B cell (primary cell): Measurements from ENCODE around the gene KCNT1. TPM values are rescaled to one million over a fixed set of nuclear protein-coding genes. Genes with fewer than 3 reads are reported as not detected.

Source experiments
- ATAC-seq: fragments of 200-7000 bp; cut with Tn5 transposase; one replicate; pipeline ENCODE4 v1.10.0; 2021; ENCODE audit warnings: low read depth, mild to moderate bottlenecking, moderate number of reproducible peaks, moderate library complexity
- CTCF ChIA-PET: fragments of 350-600 bp; sonication (Branson Sonifier 250); formaldehyde crosslinking; loops from one replicate; lab custom pipeline; 2021; ENCODE audit warnings: antibody characterized with exemption, inconsistent platforms; lab: Charles Lee
- POLR2A ChIA-PET: fragments of 350-600 bp; sonication (Branson Sonifier 250); formaldehyde crosslinking; loops from one replicate; lab custom pipeline; 2021; ENCODE audit warnings: antibody characterized with exemption; lab: Charles Lee
- DNase-seq: peaks from one replicate; pipeline ENCODE4 v3.0.0; 2013
- H2AFZ ChIP-seq: 2 replicates; pipeline ENCODE4 v1.6.1; 2012; ENCODE audit warnings: mild to moderate bottlenecking, low read depth, low read length; ENCODE audit not compliant: insufficient read depth, poor library complexity, severe bottlenecking
- H3K27ac ChIP-seq, 2 donors: 1 replicate in 1 of 2; 2 replicates in 1 of 2; pipeline ENCODE4 v1.5.1; 2012 to 2013; ENCODE audit warnings: low read length in 2 of 2, mild to moderate bottlenecking in 2 of 2, moderate library complexity in 1 of 2
- H3K27me3 ChIP-seq, 4 experiments: fragments of 200-600 bp in 1 of 4; sonication (generic) in 1 of 4; replicated peaks in 1 of 4; 1 replicate in 2 of 4; 2 replicates in 2 of 4; pipeline versions ENCODE4 v1.6.1 to v1.7.0; 2013 to 2016; ENCODE audit warnings: low read length in 3 of 4, mild to moderate bottlenecking in 2 of 4, mixed read lengths in 1 of 4, moderate library complexity in 1 of 4; ENCODE audit not compliant: insufficient read depth in 4 of 4, control insufficient read depth in 3 of 4; ENCODE audit errors: control extremely low read depth in 1 of 4
- H3K36me3 ChIP-seq, 2 experiments: replicated peaks in 1 of 2; 1 replicate in 1 of 2; 2 replicates in 1 of 2; pipeline versions ENCODE4 v1.6.1 to v1.7.1; 2013; ENCODE audit warnings: low read length in 1 of 2; ENCODE audit not compliant: insufficient read depth in 2 of 2, control insufficient read depth in 1 of 2; ENCODE audit errors: control extremely low read depth in 1 of 2, extremely low read depth in 1 of 2
- H3K4me1 ChIP-seq, 2 donors: fragments of 200-600 bp in 1 of 2; sonication (generic) in 1 of 2; 1 replicate in 1 of 2; 2 replicates in 1 of 2; pipeline versions ENCODE4 v1.5.1 to v1.6.1; 2013 to 2017; ENCODE audit warnings: low read length in 2 of 2; ENCODE audit not compliant: control insufficient read depth in 2 of 2, insufficient read depth in 2 of 2
- H3K4me2 ChIP-seq: replicated peaks from 2 replicates; pipeline ENCODE3; 2012; ENCODE audit warnings: mild to moderate bottlenecking, low read depth, low read length; ENCODE audit not compliant: poor library complexity, severe bottlenecking
- H3K4me3 ChIP-seq, 5 experiments: fragments of 200-600 bp in 1 of 5; sonication (generic) in 1 of 5; 1 replicate in 3 of 5; 2 replicates in 2 of 5; pipeline versions ENCODE4 v1.5.1 to v1.7.0; 2011 to 2016; ENCODE audit warnings: low read length in 4 of 5, mild to moderate bottlenecking in 4 of 5, low read depth in 2 of 5, control low read depth in 1 of 5, moderate library complexity in 1 of 5; ENCODE audit not compliant: insufficient read depth in 1 of 5; ENCODE audit errors: control extremely low read depth in 1 of 5, extremely low read depth in 1 of 5
- H3K79me2 ChIP-seq: fragments of 200-600 bp; sonication (generic); one replicate; pipeline ENCODE4 v1.6.0; 2016; ENCODE audit warnings: low read length; ENCODE audit not compliant: control insufficient read depth, insufficient read depth
- H3K9ac ChIP-seq: fragments of 200-600 bp; sonication (generic); 2 replicates; pipeline ENCODE4 v1.6.1; 2017; ENCODE audit warnings: mild to moderate bottlenecking, low read length, moderate library complexity
- H3K9me3 ChIP-seq, 3 donors: one replicate each; pipeline versions ENCODE4 v1.6.1 to v1.7.1; 2013; ENCODE audit warnings: low read length in 2 of 3; ENCODE audit not compliant: control insufficient read depth in 2 of 3, insufficient read depth in 1 of 3; ENCODE audit errors: control extremely low read depth in 1 of 3
- H4K20me1 ChIP-seq: 2 replicates; pipeline ENCODE4 v1.6.0; 2012; ENCODE audit warnings: mild to moderate bottlenecking, low read length; ENCODE audit not compliant: insufficient read depth, control insufficient read depth, poor library complexity, severe bottlenecking
- H3K27ac Mint-ChIP-seq: one replicate; pipeline ENCODE4 v1.8.0; 2021; ENCODE audit warnings: mixed read lengths
- H3K27me3 Mint-ChIP-seq: one replicate; pipeline ENCODE4 v1.8.0; 2021; ENCODE audit warnings: mixed read lengths
- H3K4me1 Mint-ChIP-seq: one replicate; pipeline ENCODE4 v1.8.0; 2021; ENCODE audit warnings: mixed read lengths
- H3K4me3 Mint-ChIP-seq: one replicate; pipeline ENCODE4 v1.8.0; 2021; ENCODE audit warnings: mixed read lengths
- H3K9me3 Mint-ChIP-seq: one replicate; pipeline ENCODE4 v1.8.0; 2022; ENCODE audit warnings: mixed read lengths; ENCODE audit not compliant: insufficient read depth
- CTCF ChIP-seq: fragments of 200-600 bp; IDR thresholded peaks from one replicate; pipeline ENCODE4 v1.8.0; 2022; ENCODE audit warnings: antibody characterized with exemption, mild to moderate bottlenecking
- EZH2 ChIP-seq: IDR thresholded peaks from 2 replicates; pipeline ENCODE4 v1.6.1; 2012; ENCODE audit warnings: borderline replicate concordance, low read depth, mild to moderate bottlenecking, moderate library complexity, low read length; ENCODE audit not compliant: insufficient read depth, poor library complexity, severe bottlenecking
- WGBS: methylation state at CpG from one replicate; pipeline ENCODE4 v1.1.5; 2013; ENCODE audit warnings: missing lambda C conversion rate; ENCODE audit not compliant: insufficient coverage; 5-methylcytosine and 5-hydroxymethylcytosine counted together
- intact Hi-C: fragments of 100-400 bp; cut with micrococcal nuclease; formaldehyde crosslinking; loops from one replicate; pipeline ENCODE4 v1.10.0; 2022
- polyA plus RNA-seq: library from polyadenylated mRNA; depleted of rRNA; stranded (reverse); fragments of >200 nt; gene quantifications from 2 replicates; pipeline ENCODE4 v1.2.3, GENCODE V29; 2012
- total RNA-seq, 2 donors: library from RNA; stranded (reverse); fragments of 120-200 nt in 1 of 2; gene quantifications; 1 replicate in 1 of 2; 2 replicates in 1 of 2; pipeline versions ENCODE4 v1.2.3 to v1.2.4, GENCODE V29; 2013 to 2022

The KCNT1 gene
- total and polyA plus RNA-seq, 2 donors (not counting 1 experiment from before 2014, with no cell fraction given), result not detected

GRCh38 chr9:135748676-135749075 is 46.7 kb downstream of the KCNT1 start:
- H3K27ac Mint-ChIP-seq, result no peak overlapping the region
- WGBS, result 85% methylated on average over 16 of the region's 16 CpGs
- ChIA-PET CTCF (no interaction called here), POLR2A (no interaction called here)
- ATAC-seq, result no peak
- no peaks in the 10 kb centered on the region for H4K20me1 ChIP-seq
- TF ChIP-seq CTCF (no peak), EZH2 (no peak)
- H3K36me3 ChIP-seq, result no peaks in the 10 kb centered on the region
- H3K4me3 Mint-ChIP-seq, result no peak overlapping the region
- no peaks in the 10 kb centered on the region for H3K27me3 ChIP-seq
- no peaks in the 10 kb centered on the region for H3K27me3 Mint-ChIP-seq
- no peak overlapping the region for H2AFZ ChIP-seq
- no peaks in the 10 kb centered on the region for H3K79me2 ChIP-seq
- intact Hi-C loops, result no loop called here
- no peak for DNase-seq
- no peaks in the 10 kb centered on the region for H3K9me3 Mint-ChIP-seq
- H3K4me1 Mint-ChIP-seq, result no peaks in the 10 kb centered on the region
- H3K4me1 ChIP-seq, result no peaks in the 10 kb centered on the region
- H3K9ac ChIP-seq, result no peak overlapping the region
- H3K27ac ChIP-seq, result no peak overlapping the region
- no peaks in the 10 kb centered on the region for H3K9me3 ChIP-seq
- no peak overlapping the region for H3K4me3 ChIP-seq
- no peak overlapping the region for H3K4me2 ChIP-seq

GRCh38 chr9:135749171-135750045 is 47.4 kb downstream of the KCNT1 start:
- Mint-ChIP-seq H3K4me3 (no peak overlapping the region), H3K9me3 (no peaks in the 10 kb centered on the region), H3K4me1 (no peaks in the 10 kb centered on the region), H3K27me3 (no peaks in the 10 kb centered on the region), H3K27ac (no peak overlapping the region)
- TF ChIP-seq CTCF (no peak), EZH2 (no peak)
- H3K9me3 ChIP-seq, result no peaks in the 10 kb centered on the region
- H3K79me2 ChIP-seq, result no peaks in the 10 kb centered on the region
- DNase-seq (no peak), ATAC-seq (no peak)
- no peaks in the 10 kb centered on the region for H4K20me1 ChIP-seq
- CTCF ChIA-PET, result no interaction called here
- POLR2A ChIA-PET, result no interaction called here
- H3K9ac ChIP-seq, result no peak overlapping the region
- no peak overlapping the region for H2AFZ ChIP-seq
- H3K36me3 ChIP-seq, result no peaks in the 10 kb centered on the region
- intact Hi-C loops, result no loop called here
- WGBS, result 86% methylated on average over 25 of the region's 28 CpGs
- H3K4me3 ChIP-seq, result no peak overlapping the region
- H3K4me1 ChIP-seq, result no peaks in the 10 kb centered on the region
- H3K27ac ChIP-seq, result no peak overlapping the region
- H3K27me3 ChIP-seq, result no peaks in the 10 kb centered on the region
- no peak overlapping the region for H3K4me2 ChIP-seq
